ENCODE measurements around the gene HMCN1. TPM values are rescaled to one million over a fixed set of nuclear protein-coding genes. Genes with fewer than 3 reads are reported as not detected.

HMCN1 gene
- total and polyA plus RNA-seq, 4 experiments from 2014 or later, result 0.19 to 0.29 TPM; not detected in 2

GRCh38 chr1:186214791-186215190, 480.6 kb downstream of the HMCN1 start:
- no peaks in the 10 kb centered on the region for H3K36me3 Mint-ChIP-seq
- CTCF ChIA-PET (ENCODE audit: partially characterized antibody), result no interaction called here
- DNase-seq, result no peak

GRCh38 chr1:186215636-186216035, 481.4 kb downstream of the HMCN1 start:
- no peaks in the 10 kb centered on the region for H3K9me3 ChIP-seq (ENCODE audit: control insufficient read depth in 1 of 2, low read length in 2 of 2)
- CTCF ChIA-PET (ENCODE audit: partially characterized antibody), result no interaction called here
- H3K4me3 ChIP-seq (ENCODE audit: low read length in 2 of 2), result no peak overlapping the region
- peaks cover 0 to 9% of the 10 kb centered on the region in 2 donors for H3K27me3 Mint-ChIP-seq
- H3K36me3 Mint-ChIP-seq, result no peaks in the 10 kb centered on the region
- H3K27ac Mint-ChIP-seq, result no peak overlapping the region
- H3K4me1 Mint-ChIP-seq, result no peaks in the 10 kb centered on the region
- H3K9me3 Mint-ChIP-seq, result peaks cover 0 to 2% (median 0%) of the 10 kb centered on the region in 8 donors
- no peak overlapping the region for H3K27ac ChIP-seq (ENCODE audit: low read depth, low read length)
- intact Hi-C loops (cut with micrococcal nuclease), result loop anchor here (10.0 kb wide), 1 partner anchor 1411 kb away; no protein-coding TSS in a partner anchor
- H3K27me3 ChIP-seq (ENCODE audit: insufficient read depth, low read length), result no peaks in the 10 kb centered on the region
- POLR2A ChIA-PET (ENCODE audit: partially characterized antibody), result no interaction called here
- no peaks in the 10 kb centered on the region for H3K36me3 ChIP-seq (ENCODE audit: insufficient read depth, low read length)
- DNase-seq, result no peak
- H3K4me3 Mint-ChIP-seq, result no peak overlapping the region
- no peaks in the 10 kb centered on the region for H3K4me1 ChIP-seq (ENCODE audit: insufficient read depth, low read length)

More at GRCh38 chr1:186214791-186215190, 480.6 kb downstream of the HMCN1 start:
- Histone ChIP-seq H3K27me3 (ENCODE audit: insufficient read depth, low read length) (no peaks in the 10 kb centered on the region), H3K9me3 (ENCODE audit: control insufficient read depth in 1 of 2, low read length in 2 of 2) (no peaks in the 10 kb centered on the region), H3K4me3 (ENCODE audit: low read length in 2 of 2) (no peak overlapping the region), H3K36me3 (ENCODE audit: insufficient read depth, low read length) (no peaks in the 10 kb centered on the region), H3K27ac (ENCODE audit: low read depth, low read length) (no peak overlapping the region), H3K4me1 (ENCODE audit: insufficient read depth, low read length) (no peaks in the 10 kb centered on the region)
- POLR2A ChIA-PET (ENCODE audit: partially characterized antibody), result no interaction called here
- H3K4me3 Mint-ChIP-seq, result no peak overlapping the region
- intact Hi-C loops (cut with micrococcal nuclease), result loop anchor here (10.0 kb wide), 1 partner anchor 1410 kb away; no protein-coding TSS in a partner anchor
- no peak overlapping the region for H3K27ac Mint-ChIP-seq
- H3K9me3 Mint-ChIP-seq, result peaks cover 0 to 2% (median 0%) of the 10 kb centered on the region in 8 donors
- peaks cover 0 to 8% of the 10 kb centered on the region in 2 donors for H3K27me3 Mint-ChIP-seq
- no peaks in the 10 kb centered on the region for H3K4me1 Mint-ChIP-seq

GRCh38 chr1:186218654-186219352, 484.6 kb downstream of the HMCN1 start:
- Histone ChIP-seq H3K4me3 (ENCODE audit: low read length in 2 of 2) (no peak overlapping the region), H3K36me3 (ENCODE audit: insufficient read depth, low read length) (no peaks in the 10 kb centered on the region), H3K4me1 (ENCODE audit: insufficient read depth, low read length) (no peaks in the 10 kb centered on the region), H3K9me3 (ENCODE audit: control insufficient read depth in 1 of 2, low read length in 2 of 2) (no peaks in the 10 kb centered on the region), H3K27me3 (ENCODE audit: insufficient read depth, low read length) (no peaks in the 10 kb centered on the region), H3K27ac (ENCODE audit: low read depth, low read length) (no peak overlapping the region)
- ChIA-PET POLR2A (ENCODE audit: partially characterized antibody) (no interaction called here), CTCF (ENCODE audit: partially characterized antibody) (no interaction called here)
- DNase-seq, result no peak
- Mint-ChIP-seq H3K36me3 (no peaks in the 10 kb centered on the region), H3K9me3 (peaks cover 0 to 2% (median 0%) of the 10 kb centered on the region in 8 donors), H3K27ac (no peak overlapping the region), H3K4me1 (no peaks in the 10 kb centered on the region), H3K27me3 (peaks cover 1 to 6% of the 10 kb centered on the region in 2 donors), H3K4me3 (no peak overlapping the region)
- intact Hi-C loops (cut with micrococcal nuclease), result loop anchor here (10.0 kb wide), 1 partner anchor 1414 kb away; no protein-coding TSS in a partner anchor

- Mint-ChIP-seq H3K36me3 (no peaks in the 10 kb centered on the region), H3K9me3 (peaks cover 0 to 2% (median 0%) of the 10 kb centered on the region in 8 donors), H3K27ac (no peak overlapping the region), H3K4me1 (no peaks in the 10 kb centered on the region), H3K4me3 (no peak overlapping the region), H3K27me3 (peaks cover 1 to 7% of the 10 kb centered on the region in 2 donors)
- Histone ChIP-seq H3K27me3 (ENCODE audit: insufficient read depth, low read length) (no peaks in the 10 kb centered on the region), H3K27ac (ENCODE audit: low read depth, low read length) (no peak overlapping the region), H3K4me1 (ENCODE audit: insufficient read depth, low read length) (no peaks in the 10 kb centered on the region), H3K4me3 (ENCODE audit: low read length in 2 of 2) (no peak overlapping the region), H3K9me3 (ENCODE audit: control insufficient read depth in 1 of 2, low read length in 2 of 2) (no peaks in the 10 kb centered on the region), H3K36me3 (ENCODE audit: insufficient read depth, low read length) (no peaks in the 10 kb centered on the region)
- ChIA-PET POLR2A (ENCODE audit: partially characterized antibody) (no interaction called here), CTCF (ENCODE audit: partially characterized antibody) (no interaction called here)
- DNase-seq, result no peak
- intact Hi-C loops (cut with micrococcal nuclease), result no loop called here
Observed at GRCh38 chr1:186220067-186220466, 485.9 kb downstream of the HMCN1 start.

- H3K4me1 Mint-ChIP-seq, result no peaks in the 10 kb centered on the region
Observed at GRCh38 chr1:186220911-186221310, 486.7 kb downstream of the HMCN1 start.

GRCh38 chr1:186225096-186225495, 490.9 kb downstream of the HMCN1 start:
- H3K27ac ChIP-seq (ENCODE audit: low read depth, low read length), result no peak overlapping the region
- H3K9me3 Mint-ChIP-seq, result peaks cover 0 to 2% (median 0%) of the 10 kb centered on the region in 8 donors
- H3K27ac Mint-ChIP-seq, result no peak overlapping the region
- H3K27me3 ChIP-seq (ENCODE audit: insufficient read depth, low read length), result no peaks in the 10 kb centered on the region
- no peaks in the 10 kb centered on the region for H3K4me1 ChIP-seq (ENCODE audit: insufficient read depth, low read length)
- no peaks in the 10 kb centered on the region for H3K9me3 ChIP-seq (ENCODE audit: control insufficient read depth in 1 of 2, low read length in 2 of 2)
- H3K4me1 Mint-ChIP-seq, result no peaks in the 10 kb centered on the region
- no peak for DNase-seq
- intact Hi-C loops (cut with micrococcal nuclease), result no loop called here
- H3K36me3 Mint-ChIP-seq, result no peaks in the 10 kb centered on the region
- H3K36me3 ChIP-seq (ENCODE audit: insufficient read depth, low read length), result no peaks in the 10 kb centered on the region
- ChIA-PET CTCF (ENCODE audit: partially characterized antibody) (no interaction called here), POLR2A (ENCODE audit: partially characterized antibody) (no interaction called here)
- H3K4me3 ChIP-seq (ENCODE audit: low read length in 2 of 2), result no peak overlapping the region
- H3K4me3 Mint-ChIP-seq, result no peak overlapping the region
- H3K27me3 Mint-ChIP-seq, result peaks cover 1 to 8% of the 10 kb centered on the region in 2 donors

More at GRCh38 chr1:186220911-186221310, 486.7 kb downstream of the HMCN1 start:
- Mint-ChIP-seq H3K4me3 (no peak overlapping the region), H3K27ac (no peak overlapping the region), H3K36me3 (no peaks in the 10 kb centered on the region), H3K9me3 (peaks cover 0 to 2% (median 0%) of the 10 kb centered on the region in 8 donors), H3K27me3 (peaks cover 1 to 7% of the 10 kb centered on the region in 2 donors)
- H3K27ac ChIP-seq (ENCODE audit: low read depth, low read length), result no peak overlapping the region
- no peak for DNase-seq
- H3K36me3 ChIP-seq (ENCODE audit: insufficient read depth, low read length), result no peaks in the 10 kb centered on the region
- no peaks in the 10 kb centered on the region for H3K4me1 ChIP-seq (ENCODE audit: insufficient read depth, low read length)
- no peak overlapping the region for H3K4me3 ChIP-seq (ENCODE audit: low read length in 2 of 2)
- ChIA-PET CTCF (ENCODE audit: partially characterized antibody) (no interaction called here), POLR2A (ENCODE audit: partially characterized antibody) (no interaction called here)
- intact Hi-C loops (cut with micrococcal nuclease), result no loop called here
- H3K27me3 ChIP-seq (ENCODE audit: insufficient read depth, low read length), result no peaks in the 10 kb centered on the region
- no peaks in the 10 kb centered on the region for H3K9me3 ChIP-seq (ENCODE audit: control insufficient read depth in 1 of 2, low read length in 2 of 2)

- Histone ChIP-seq H3K4me1 (ENCODE audit: insufficient read depth, low read length) (no peaks in the 10 kb centered on the region), H3K27me3 (ENCODE audit: insufficient read depth, low read length) (no peaks in the 10 kb centered on the region), H3K36me3 (ENCODE audit: insufficient read depth, low read length) (no peaks in the 10 kb centered on the region), H3K4me3 (ENCODE audit: low read length in 2 of 2) (no peak overlapping the region), H3K27ac (ENCODE audit: low read depth, low read length) (no peak overlapping the region), H3K9me3 (ENCODE audit: control insufficient read depth in 1 of 2, low read length in 2 of 2) (no peaks in the 10 kb centered on the region)
- ChIA-PET CTCF (ENCODE audit: partially characterized antibody) (no interaction called here), POLR2A (ENCODE audit: partially characterized antibody) (no interaction called here)
- intact Hi-C loops (cut with micrococcal nuclease), result no loop called here
- Mint-ChIP-seq H3K36me3 (no peaks in the 10 kb centered on the region), H3K27ac (no peak overlapping the region), H3K27me3 (peaks cover 0 to 8% of the 10 kb centered on the region in 2 donors), H3K4me3 (no peak overlapping the region), H3K4me1 (no peaks in the 10 kb centered on the region), H3K9me3 (no peaks in the 10 kb centered on the region)
- DNase-seq, result no peak
Observed at GRCh38 chr1:186228749-186229148, 494.6 kb downstream of the HMCN1 start.

Data from CD4-positive, alpha-beta memory T cell (primary cell).